GM12891 (cell line): ENCODE results near the gene NBPF14. TPM values are rescaled to one million over a fixed set of nuclear protein-coding genes. Genes with fewer than 3 reads are reported as not detected.
"Not testable (repeated sequence)": the region's sequence is repeated elsewhere in the genome, so short reads cannot be mapped to it uniquely, and the experiment has no call there.

ENCODE experiments used
- DNase-seq: peaks from one replicate; pipeline ENCODE4 v3.0.0; 2011; ENCODE audit warnings: low spot score; ENCODE audit not compliant: insufficient read length
- FAIRE-seq: peaks from 2 replicates; lab custom pipeline; 2011; peaks lifted over from hg19 to GRCh38; lab: Jason Lieb, UNC
- PAX5 ChIP-seq: IDR thresholded peaks from 2 replicates; pipeline ENCODE4 v1.6.1; 2011; ENCODE audit warnings: low read length, moderate library complexity, mild to moderate bottlenecking; ENCODE audit not compliant: insufficient read depth, severe bottlenecking
- POLR2A ChIP-seq: IDR thresholded peaks from 2 replicates; pipeline ENCODE4 v1.6.1; 2011; ENCODE audit warnings: low read depth, low read length, control low read depth
- POLR2AphosphoS5 ChIP-seq: IDR thresholded peaks from 2 replicates; pipeline ENCODE4 v1.6.1; 2011; ENCODE audit warnings: low read depth, low read length, control low read depth
- POU2F2 ChIP-seq: IDR thresholded peaks from 2 replicates; pipeline ENCODE4 v1.6.1; 2011; ENCODE audit warnings: low read depth, mild to moderate bottlenecking, control low read depth, low read length, moderate library complexity
- TAF1 ChIP-seq: IDR thresholded peaks from 2 replicates; pipeline ENCODE4 v1.6.1; 2011; ENCODE audit warnings: low read depth, low read length, control low read depth
- polyA plus RNA-seq: library from polyadenylated mRNA; unstranded; fragments of >200 nt; gene quantifications from one replicate; pipeline ENCODE4 v1.2.1, GENCODE V29; 2012; ENCODE audit warnings: low read depth, missing spikeins, inconsistent platforms; ENCODE audit not compliant: missing spikeins

NBPF14 gene, protein sequence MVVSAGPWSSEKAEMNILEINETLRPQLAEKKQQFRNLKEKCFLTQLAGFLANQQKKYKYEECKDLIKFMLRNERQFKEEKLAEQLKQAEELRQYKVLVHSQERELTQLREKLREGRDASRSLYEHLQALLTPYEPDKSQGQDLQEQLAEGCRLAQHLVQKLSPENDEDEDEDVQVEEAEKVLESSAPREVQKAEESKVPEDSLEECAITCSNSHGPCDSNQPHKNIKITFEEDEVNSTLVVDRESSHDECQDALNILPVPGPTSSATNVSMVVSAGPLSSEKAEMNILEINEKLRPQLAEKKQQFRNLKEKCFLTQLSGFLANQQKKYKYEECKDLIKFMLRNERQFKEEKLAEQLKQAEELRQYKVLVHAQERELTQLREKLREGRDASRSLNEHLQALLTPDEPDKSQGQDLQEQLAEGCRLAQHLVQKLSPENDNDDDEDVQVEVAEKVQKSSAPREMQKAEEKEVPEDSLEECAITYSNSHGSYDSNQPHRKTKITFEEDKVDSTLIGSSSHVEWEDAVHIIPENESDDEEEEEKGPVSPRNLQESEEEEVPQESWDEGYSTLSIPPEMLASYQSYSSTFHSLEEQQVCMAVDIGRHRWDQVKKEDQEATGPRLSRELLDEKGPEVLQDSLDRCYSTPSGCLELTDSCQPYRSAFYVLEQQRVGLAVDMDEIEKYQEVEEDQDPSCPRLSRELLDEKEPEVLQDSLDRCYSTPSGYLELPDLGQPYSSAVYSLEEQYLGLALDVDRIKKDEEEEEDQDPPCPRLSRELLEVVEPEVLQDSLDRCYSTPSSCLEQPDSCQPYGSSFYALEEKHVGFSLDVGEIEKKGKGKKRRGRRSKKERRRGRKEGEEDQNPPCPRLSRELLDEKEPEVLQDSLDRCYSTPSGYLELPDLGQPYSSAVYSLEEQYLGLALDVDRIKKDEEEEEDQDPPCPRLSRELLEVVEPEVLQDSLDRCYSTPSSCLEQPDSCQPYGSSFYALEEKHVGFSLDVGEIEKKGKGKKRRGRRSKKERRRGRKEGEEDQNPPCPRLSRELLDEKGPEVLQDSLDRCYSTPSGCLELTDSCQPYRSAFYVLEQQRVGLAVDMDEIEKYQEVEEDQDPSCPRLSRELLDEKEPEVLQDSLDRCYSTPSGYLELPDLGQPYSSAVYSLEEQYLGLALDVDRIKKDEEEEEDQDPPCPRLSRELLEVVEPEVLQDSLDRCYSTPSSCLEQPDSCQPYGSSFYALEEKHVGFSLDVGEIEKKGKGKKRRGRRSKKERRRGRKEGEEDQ (N-terminal part only)
- polyA plus RNA-seq, result 6.6 TPM

DNA sequence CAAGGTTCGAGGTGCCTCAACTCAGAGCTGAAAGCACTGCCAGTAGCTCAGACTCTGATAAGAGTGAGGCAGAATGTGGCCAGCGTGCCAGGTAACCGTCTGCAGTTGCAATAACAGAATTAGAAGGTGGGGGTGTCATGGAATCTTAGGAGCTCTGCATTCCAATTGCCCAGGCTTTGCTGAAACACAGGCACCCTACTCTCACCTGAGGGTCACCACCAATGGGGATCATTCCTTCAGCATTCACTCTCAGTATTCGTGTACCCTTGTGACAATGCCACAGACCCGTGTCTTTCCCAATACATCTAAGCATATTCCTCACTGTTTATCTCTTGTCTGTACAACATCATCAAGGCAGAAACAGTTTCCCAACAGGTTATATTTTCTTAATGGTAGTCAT, at the start of gene NBPF14:
TSS of gene NBPF14 (minus strand) at position 101 of the 400 bp plus-strand sequence. CDS start 294 bp downstream, outside the sequence.
- not testable (repeated sequence) for DNase-seq, FAIRE-seq

GRCh38 chr1:148625451-148625850, 29.6 kb upstream of the NBPF14 start:
- not testable (repeated sequence) for FAIRE-seq, DNase-seq

GRCh38 chr1:148618216-148618615, 22.4 kb upstream of the NBPF14 start:
- not testable (repeated sequence) for DNase-seq, FAIRE-seq

DNA sequence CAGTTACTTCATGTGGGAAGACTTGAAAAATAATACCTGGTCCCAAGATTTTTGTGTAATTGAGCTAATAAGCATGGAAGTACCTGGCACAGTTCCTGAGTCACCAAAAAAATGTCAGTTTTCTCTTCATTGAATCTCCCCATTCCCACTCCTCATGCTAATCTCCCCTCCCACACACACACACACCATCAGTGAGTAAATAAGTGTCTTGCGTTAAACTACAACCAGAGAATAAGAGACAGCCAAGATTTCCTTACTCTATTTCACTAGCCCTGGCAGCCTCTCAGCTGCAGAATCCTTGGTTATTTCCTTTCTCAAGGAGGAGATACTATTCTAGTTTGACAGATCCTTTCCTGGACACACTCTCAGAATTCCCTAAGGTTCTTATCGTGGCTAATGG, 9.5 kb upstream of the NBPF14 start:
- not testable (repeated sequence) for FAIRE-seq, DNase-seq

- not testable (repeated sequence) for FAIRE-seq, DNase-seq
These were observed 451 bp downstream of the NBPF14 start for GRCh38 chr1:148595360-148595759.

DNA sequence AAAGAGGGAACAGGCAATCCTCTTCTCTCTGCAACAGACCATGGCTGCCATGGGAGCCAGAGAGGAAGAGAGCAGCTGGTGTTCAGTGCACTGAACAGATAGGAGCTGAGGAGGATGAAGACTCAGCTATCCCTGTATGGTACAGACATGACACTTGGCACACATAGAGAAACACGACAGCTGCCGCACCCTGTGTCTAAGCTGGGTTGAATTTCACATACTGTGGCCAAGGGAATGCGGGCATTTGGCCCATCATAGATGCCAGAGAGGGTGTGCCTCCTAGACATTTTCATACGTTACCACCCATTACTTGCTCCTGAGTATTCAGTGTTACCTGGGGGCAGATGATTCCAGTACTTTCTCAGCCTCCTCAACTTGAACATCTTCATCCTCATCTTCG, 4.7 kb downstream of the NBPF14 start:
- FAIRE-seq, result not testable (repeated sequence)

GRCh38 chr1:148532158-148532557, 63.7 kb downstream of the NBPF14 start:
- DNase-seq, FAIRE-seq: not testable (repeated sequence)

More for the DNA sequence above, 4.7 kb downstream of the NBPF14 start:
- DNase-seq, result not testable (repeated sequence)

- FAIRE-seq, DNase-seq: not testable (repeated sequence)
These were observed 66.7 kb downstream of the NBPF14 start for GRCh38 chr1:148529101-148529567.

DNA sequence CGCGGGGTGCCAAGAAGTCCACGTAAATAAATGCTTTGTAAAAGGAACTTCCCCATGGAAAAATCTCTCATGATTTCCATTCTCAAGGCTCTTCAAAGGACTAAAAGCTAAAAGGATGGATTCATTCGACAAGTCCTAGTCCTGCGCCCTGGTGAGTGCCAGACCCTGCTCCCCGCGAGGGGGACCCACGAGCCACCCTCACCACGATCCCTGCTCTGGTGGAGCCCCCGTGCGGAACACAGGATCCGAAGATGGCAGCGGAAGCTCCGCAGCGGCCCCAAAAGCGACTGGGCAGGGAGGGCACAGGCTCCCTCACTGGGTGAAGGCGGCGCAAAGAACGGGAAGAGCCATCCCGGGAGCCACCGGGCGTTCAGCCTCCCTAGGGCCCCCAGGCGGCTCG, 67.2 kb downstream of the NBPF14 start:
- DNase-seq, FAIRE-seq: not testable (repeated sequence)

DNA sequence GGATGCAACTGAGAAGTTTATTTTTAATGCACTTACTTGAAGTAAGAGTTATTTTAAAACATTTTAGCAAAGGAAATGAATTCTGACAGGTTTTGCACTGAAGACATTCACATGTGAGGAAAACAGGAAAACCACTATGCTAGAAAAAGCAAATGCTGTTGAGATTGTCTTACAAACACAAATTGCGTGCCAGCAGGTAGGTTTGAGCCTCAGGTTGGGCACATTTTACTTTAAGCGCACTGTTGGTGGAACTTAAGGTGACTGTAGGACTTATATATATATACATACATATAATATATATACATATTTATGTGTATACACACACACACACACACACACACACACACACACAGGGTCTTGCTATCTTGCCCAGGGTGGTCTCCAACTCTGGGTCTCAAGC, 69.2 kb downstream of the NBPF14 start:
- not testable (repeated sequence) for DNase-seq, FAIRE-seq

- not testable (repeated sequence) for DNase-seq, FAIRE-seq
These were observed 72.3 kb downstream of the NBPF14 start for GRCh38 chr1:148523205-148524144.

GRCh38 chr1:148522561-148523204, 73.1 kb downstream of the NBPF14 start:
- DNase-seq, FAIRE-seq: not testable (repeated sequence)
- peak; percentile 100 for TF ChIP-seq POU2F2
- TF ChIP-seq POLR2A, result peak; percentile 97
- TF ChIP-seq TAF1, result peak; percentile 82
- TF ChIP-seq POLR2AphosphoS5, result peak; percentile 99
- TF ChIP-seq PAX5, result peak; percentile 73

- not testable (repeated sequence) for DNase-seq, FAIRE-seq
These were observed 73.7 kb downstream of the NBPF14 start for GRCh38 chr1:148522072-148522471.

DNA sequence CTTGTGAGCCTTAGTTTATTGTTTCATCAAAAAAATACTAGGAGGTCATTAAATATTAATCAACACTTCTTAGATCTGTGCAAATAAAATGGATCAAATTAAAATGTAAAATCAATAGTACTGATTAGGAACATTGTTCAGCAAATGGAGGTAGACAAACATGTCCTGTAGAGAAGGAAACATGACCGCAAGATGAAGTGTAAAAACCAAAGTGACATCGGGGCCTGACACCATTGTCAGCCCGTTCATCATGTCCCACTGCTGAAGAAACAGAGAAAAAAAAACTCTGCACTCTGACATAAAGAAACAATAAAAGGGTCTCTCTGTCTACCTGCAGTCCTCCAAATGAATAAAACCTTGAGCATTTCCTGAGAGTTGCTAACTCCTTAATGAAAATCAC, 81.5 kb downstream of the NBPF14 start:
- FAIRE-seq, DNase-seq: not testable (repeated sequence)

- FAIRE-seq, DNase-seq: not testable (repeated sequence)
These were observed 83.1 kb downstream of the NBPF14 start for GRCh38 chr1:148512571-148513184.

DNA sequence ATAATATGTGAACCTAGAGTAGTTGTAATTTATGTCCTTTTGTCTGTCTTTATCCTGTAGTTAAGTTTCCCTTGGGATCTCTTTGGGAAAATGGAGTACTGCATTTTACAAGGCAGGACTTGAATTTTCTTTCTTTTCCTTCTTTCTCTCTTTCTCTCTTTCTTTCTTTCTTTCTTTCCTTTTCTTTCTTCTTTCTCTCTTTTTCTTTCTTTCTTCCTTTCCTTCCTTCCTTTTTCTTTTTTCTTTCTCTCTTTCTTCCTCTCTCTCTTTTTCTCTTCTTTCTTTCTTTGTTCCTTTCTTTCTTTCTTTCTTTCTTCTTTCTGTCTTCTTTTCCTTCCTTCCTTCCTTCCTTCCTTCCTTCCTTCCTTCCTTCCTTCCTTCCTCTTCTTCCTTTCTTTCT, 101.9 kb downstream of the NBPF14 start:
- not testable (repeated sequence) for FAIRE-seq, DNase-seq
